Osteoblast (primary cell): ENCODE data around the gene SOHLH2. TPM values are rescaled to one million over a fixed set of nuclear protein-coding genes. Genes with fewer than 3 reads are reported as not detected.

Experiments
- DNase-seq: peaks from one replicate; pipeline ENCODE4 v3.0.0; 2011; ENCODE audit warnings: low spot score, mixed read lengths; ENCODE audit not compliant: insufficient read length; ENCODE audit errors: missing footprints
- H2AFZ ChIP-seq: 2 replicates; pipeline ENCODE4 v1.6.0; 2011; ENCODE audit warnings: mild to moderate bottlenecking, low read length
- H3K27ac ChIP-seq: 2 replicates; pipeline ENCODE4 v1.5.1; 2011; ENCODE audit warnings: mild to moderate bottlenecking, low read depth, low read length, moderate library complexity
- H3K27me3 ChIP-seq: 2 replicates; pipeline ENCODE4 v1.6.0; 2012; ENCODE audit warnings: mild to moderate bottlenecking, control low read depth, inconsistent platforms, low read length, moderate library complexity; ENCODE audit not compliant: insufficient read depth
- H3K36me3 ChIP-seq: 2 replicates; pipeline ENCODE4 v1.5.1; 2011; ENCODE audit warnings: mild to moderate bottlenecking, low read length, control low read depth, moderate library complexity; ENCODE audit not compliant: insufficient read depth
- H3K4me1 ChIP-seq: 2 replicates; pipeline ENCODE4 v1.5.1; 2011; ENCODE audit warnings: mild to moderate bottlenecking, low read length, control low read depth, moderate library complexity; ENCODE audit not compliant: insufficient read depth
- H3K4me2 ChIP-seq: 2 replicates; pipeline ENCODE4 v1.6.0; 2011; ENCODE audit warnings: mild to moderate bottlenecking, low read length; ENCODE audit not compliant: insufficient read depth
- H3K4me3 ChIP-seq: fragments of 200-600 bp; sonication (generic); 3 replicates; pipeline ENCODE4 v1.5.1; 2012; ENCODE audit warnings: mild to moderate bottlenecking, low read length, inconsistent platforms; ENCODE audit not compliant: insufficient read depth
- H3K79me2 ChIP-seq: 2 replicates; pipeline ENCODE4 v1.6.0; 2012; ENCODE audit warnings: mild to moderate bottlenecking, low read length, control low read depth, inconsistent platforms; ENCODE audit not compliant: insufficient read depth
- H3K9me3 ChIP-seq: 2 replicates; pipeline ENCODE4 v1.5.1; 2011; ENCODE audit warnings: low read depth, low read length, control low read depth
- H4K20me1 ChIP-seq: 2 replicates; pipeline ENCODE4 v1.6.0; 2012; ENCODE audit warnings: mild to moderate bottlenecking, low read length, control low read depth; ENCODE audit not compliant: insufficient read depth
- total RNA-seq: library from RNA; depleted of rRNA; stranded (reverse); fragments of >200 nt; gene quantifications from 2 replicates; pipeline ENCODE4 v1.2.3, GENCODE V29; 2012
- TF ChIP-seq, protein P1 (sequence below): IDR thresholded peaks from 2 replicates; pipeline ENCODE4 v1.5.1; 2011; ENCODE audit warnings: mild to moderate bottlenecking, low read depth, low read length, moderate library complexity; ENCODE audit errors: extremely low read depth

SOHLH2 gene
- total RNA-seq, 1 donor, result 2.2 TPM

DNA sequence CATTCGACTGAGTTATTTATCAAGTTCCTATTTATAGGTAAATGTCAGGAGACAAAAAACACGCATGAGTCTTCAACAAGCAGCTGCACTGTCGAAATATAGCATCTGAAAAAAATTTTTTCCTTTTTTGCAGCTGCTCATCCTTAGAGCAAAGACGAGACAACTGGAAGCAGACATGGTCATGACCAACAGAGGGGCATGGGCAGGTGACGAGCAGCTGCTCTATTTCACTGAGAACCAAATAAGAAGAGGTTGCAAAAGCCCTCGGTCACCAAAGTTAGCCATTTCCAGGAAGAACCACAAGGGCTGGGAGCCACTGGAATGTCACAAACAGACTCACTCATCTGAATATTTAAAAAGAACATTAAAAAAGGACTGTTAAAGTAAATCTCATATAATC, 22.2 kb downstream of the SOHLH2 start:
- no peak for DNase-seq
- no peak overlapping the region for H3K4me3 ChIP-seq
- no peaks in the 10 kb centered on the region for H4K20me1 ChIP-seq
- H2AFZ ChIP-seq, result peak overlapping the region; percentile 10
- no peaks in the 10 kb centered on the region for H3K9me3 ChIP-seq
- H3K27ac ChIP-seq, result no peak overlapping the region
- TF ChIP-seq, protein P1, sequence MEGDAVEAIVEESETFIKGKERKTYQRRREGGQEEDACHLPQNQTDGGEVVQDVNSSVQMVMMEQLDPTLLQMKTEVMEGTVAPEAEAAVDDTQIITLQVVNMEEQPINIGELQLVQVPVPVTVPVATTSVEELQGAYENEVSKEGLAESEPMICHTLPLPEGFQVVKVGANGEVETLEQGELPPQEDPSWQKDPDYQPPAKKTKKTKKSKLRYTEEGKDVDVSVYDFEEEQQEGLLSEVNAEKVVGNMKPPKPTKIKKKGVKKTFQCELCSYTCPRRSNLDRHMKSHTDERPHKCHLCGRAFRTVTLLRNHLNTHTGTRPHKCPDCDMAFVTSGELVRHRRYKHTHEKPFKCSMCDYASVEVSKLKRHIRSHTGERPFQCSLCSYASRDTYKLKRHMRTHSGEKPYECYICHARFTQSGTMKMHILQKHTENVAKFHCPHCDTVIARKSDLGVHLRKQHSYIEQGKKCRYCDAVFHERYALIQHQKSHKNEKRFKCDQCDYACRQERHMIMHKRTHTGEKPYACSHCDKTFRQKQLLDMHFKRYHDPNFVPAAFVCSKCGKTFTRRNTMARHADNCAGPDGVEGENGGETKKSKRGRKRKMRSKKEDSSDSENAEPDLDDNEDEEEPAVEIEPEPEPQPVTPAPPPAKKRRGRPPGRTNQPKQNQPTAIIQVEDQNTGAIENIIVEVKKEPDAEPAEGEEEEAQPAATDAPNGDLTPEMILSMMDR, result no peak
- no peaks in the 10 kb centered on the region for H3K36me3 ChIP-seq
- H3K4me2 ChIP-seq, result no peak overlapping the region
- no peaks in the 10 kb centered on the region for H3K27me3 ChIP-seq
- H3K4me1 ChIP-seq, result peaks cover 13% of the 10 kb centered on the region
- H3K79me2 ChIP-seq, result no peaks in the 10 kb centered on the region

DNA sequence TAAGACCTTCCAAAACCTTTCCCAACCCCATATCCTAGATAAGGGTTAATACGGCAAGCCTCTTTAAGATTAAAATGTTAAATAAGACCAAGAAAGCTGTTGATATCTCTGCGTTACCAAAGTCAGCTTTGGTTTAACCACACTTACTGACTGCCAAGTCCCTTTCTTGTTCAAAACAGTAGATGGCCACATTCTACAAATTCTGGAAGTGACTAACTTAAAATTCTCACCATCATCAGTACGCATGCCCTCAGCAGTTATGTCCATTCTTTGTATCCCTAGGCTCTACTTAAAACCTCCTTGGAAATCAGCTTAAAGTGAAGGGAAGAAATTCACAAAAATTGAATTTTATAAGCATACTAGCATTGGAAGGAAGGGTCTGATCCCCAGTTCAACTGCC, 23.6 kb downstream of the SOHLH2 start:
- H3K36me3 ChIP-seq, result no peaks in the 10 kb centered on the region
- peak; percentile 67 for DNase-seq
- peaks cover 13% of the 10 kb centered on the region for H3K4me1 ChIP-seq
- H2AFZ ChIP-seq, result peak overlapping the region; percentile 26
- H3K9me3 ChIP-seq, result no peaks in the 10 kb centered on the region
- TF ChIP-seq, protein P1, result peak; percentile 31
- H4K20me1 ChIP-seq, result no peaks in the 10 kb centered on the region
- H3K27me3 ChIP-seq, result no peaks in the 10 kb centered on the region
- H3K4me3 ChIP-seq, result no peak overlapping the region
- H3K4me2 ChIP-seq, result no peak overlapping the region
- no peaks in the 10 kb centered on the region for H3K79me2 ChIP-seq
- no peak overlapping the region for H3K27ac ChIP-seq

DNA sequence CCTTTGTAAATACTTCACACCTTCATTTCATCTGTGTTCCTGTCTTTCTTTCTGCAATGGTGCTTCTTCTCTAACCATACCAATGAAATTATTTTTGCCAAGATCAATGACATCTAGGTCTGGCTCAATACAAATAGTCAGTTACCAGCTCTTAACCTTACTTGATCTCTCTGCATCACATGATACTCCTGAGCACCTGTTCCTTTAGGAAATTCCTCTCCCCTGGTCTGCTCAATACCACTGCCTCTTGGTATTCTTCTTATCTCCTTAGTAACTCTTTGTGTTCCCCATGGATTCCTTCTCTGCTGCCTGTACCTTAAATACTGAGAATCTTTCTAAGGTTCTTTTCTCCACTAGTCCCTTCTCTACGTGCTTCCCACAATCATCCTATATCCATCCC, 25.9 kb downstream of the SOHLH2 start:
- H2AFZ ChIP-seq, result no peak overlapping the region
- H4K20me1 ChIP-seq, result no peaks in the 10 kb centered on the region
- H3K4me3 ChIP-seq, result no peak overlapping the region
- DNase-seq, result no peak
- H3K27ac ChIP-seq, result no peak overlapping the region
- no peaks in the 10 kb centered on the region for H3K9me3 ChIP-seq
- H3K79me2 ChIP-seq, result no peaks in the 10 kb centered on the region
- no peaks in the 10 kb centered on the region for H3K27me3 ChIP-seq
- no peaks in the 10 kb centered on the region for H3K36me3 ChIP-seq
- TF ChIP-seq, protein P1, result no peak
- H3K4me1 ChIP-seq, result peaks cover 11% of the 10 kb centered on the region
- H3K4me2 ChIP-seq, result no peak overlapping the region

DNA sequence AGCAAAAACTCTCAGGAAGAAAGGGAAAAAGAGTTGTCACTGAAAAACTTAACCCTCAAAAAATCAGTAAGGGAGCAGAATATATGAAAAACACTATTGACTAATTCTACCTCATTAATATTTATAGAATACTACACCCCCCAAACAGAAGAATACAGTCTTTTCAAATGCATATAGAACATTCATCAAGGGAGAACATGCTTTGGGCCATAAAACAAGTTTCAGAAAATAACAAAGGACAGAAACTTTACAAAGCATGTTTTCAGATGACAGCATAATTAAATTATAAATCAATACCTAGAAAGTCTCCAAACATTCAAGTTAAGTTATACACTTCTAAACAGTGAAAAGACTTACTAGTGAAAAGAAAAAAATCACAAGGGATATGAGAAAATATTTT, 30.5 kb downstream of the SOHLH2 start:
- Histone ChIP-seq H3K4me1 (no peaks in the 10 kb centered on the region), H3K9me3 (no peaks in the 10 kb centered on the region), H2AFZ (no peak overlapping the region), H3K4me3 (no peak overlapping the region), H3K79me2 (no peaks in the 10 kb centered on the region), H3K4me2 (no peak overlapping the region), H3K36me3 (no peaks in the 10 kb centered on the region), H3K27me3 (no peaks in the 10 kb centered on the region), H3K27ac (no peak overlapping the region), H4K20me1 (no peaks in the 10 kb centered on the region)
- DNase-seq, result no peak
- TF ChIP-seq, protein P1, result no peak
